Dedifferentiated amniotic fluid mesenchymal stem cell (primary cell): ENCODE data around the gene TTLL11.

Experiments
- DNase-seq: peaks from one replicate; pipeline ENCODE4 v3.0.0-alpha.2; 2016; ENCODE audit errors: extremely low spot score

Gene TTLL11

GRCh38 chr9:121785673-121786542 lies 307.2 kb downstream of the TTLL11 start:
- DNase-seq: no peak

- no peak for DNase-seq
Observed at GRCh38 chr9:121784731-121785411, 308.2 kb downstream of the TTLL11 start.

GRCh38 chr9:121783521-121784507 lies 309.3 kb downstream of the TTLL11 start:
- DNase-seq: no peak

- no peak for DNase-seq
Observed at GRCh38 chr9:121783111-121783510, 310.0 kb downstream of the TTLL11 start.

GRCh38 chr9:121782514-121783110 lies 310.5 kb downstream of the TTLL11 start:
- no peak for DNase-seq

DNA sequence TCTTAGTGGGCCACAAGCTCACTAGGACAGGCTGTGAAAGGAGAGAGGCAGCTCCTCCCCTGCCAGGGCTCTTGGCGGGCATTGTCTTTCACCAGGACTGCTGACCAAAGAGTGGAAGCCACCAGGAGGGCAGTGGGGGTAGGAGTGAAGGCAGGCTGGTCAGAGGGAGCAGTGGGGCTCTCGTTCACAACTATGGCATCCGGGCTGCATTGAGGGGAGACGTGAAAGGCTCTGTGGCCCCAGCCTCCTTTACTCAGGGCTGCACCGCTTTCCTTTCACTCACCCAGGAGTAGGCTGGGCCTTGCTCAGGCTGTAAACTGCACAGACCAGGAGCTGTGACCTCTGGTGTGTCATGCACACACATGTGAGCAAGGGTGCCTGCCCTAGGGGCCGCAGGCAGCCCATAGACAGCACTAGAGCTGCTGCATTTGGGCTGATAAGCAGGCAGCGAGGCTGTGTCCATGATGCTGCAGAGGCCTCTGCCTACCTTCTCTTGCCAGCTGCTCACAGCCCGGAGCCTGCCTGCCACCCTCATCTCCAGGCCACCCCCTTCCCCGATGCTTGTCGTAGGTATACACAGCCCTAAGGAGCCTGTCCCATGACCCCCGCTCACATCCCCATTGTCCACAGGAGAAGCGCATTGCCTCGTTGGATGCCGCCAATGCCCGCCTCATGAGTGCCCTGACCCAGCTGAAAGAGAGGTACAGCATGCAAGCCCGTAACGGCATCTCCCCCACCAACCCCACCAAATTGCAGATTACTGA lies 311.2 kb downstream of the TTLL11 start:
- no peak for DNase-seq

- no peak for DNase-seq
Observed at GRCh38 chr9:121781145-121781548, 312.0 kb downstream of the TTLL11 start.

- DNase-seq: no peak
Observed at GRCh38 chr9:121780177-121781040, 312.7 kb downstream of the TTLL11 start.

DNA sequence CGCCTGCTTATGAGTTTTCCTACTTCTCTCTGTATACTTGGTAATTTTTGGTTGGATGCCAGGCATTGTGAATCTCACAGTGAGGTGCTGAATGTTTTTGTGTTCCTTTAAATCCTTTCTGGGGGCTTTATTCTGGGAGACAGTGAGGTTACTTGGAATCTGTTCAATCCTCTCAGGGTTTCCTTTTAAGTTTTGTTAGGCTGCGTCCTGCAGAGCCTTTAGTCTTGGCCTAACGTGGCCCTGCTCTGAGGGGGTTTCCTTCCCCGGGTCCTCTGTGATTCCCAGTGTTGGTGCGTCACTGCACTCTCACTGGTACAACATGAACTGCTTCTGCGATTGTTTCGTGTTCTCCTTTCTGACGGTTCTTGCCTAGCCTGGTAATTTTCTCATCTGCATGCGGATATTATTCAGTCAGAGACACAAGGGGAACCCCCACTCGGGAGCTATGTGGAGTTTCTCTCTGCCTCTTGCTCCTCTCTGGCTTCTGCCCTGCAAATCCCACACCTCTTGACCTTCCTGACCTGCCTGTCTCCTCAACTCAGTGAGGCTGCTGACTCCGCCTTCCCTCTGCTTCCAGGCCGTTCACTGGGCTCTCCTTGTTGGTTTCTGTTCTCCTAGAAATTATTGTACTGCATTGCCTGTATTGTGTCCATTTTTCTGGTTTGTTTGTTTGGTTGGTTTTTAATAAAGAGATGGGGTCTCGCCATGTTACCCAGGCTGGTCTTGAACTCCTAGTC lies 313.6 kb downstream of the TTLL11 start:
- DNase-seq: no peak

GRCh38 chr9:121778252-121779225 lies 314.6 kb downstream of the TTLL11 start:
- DNase-seq: no peak

DNA sequence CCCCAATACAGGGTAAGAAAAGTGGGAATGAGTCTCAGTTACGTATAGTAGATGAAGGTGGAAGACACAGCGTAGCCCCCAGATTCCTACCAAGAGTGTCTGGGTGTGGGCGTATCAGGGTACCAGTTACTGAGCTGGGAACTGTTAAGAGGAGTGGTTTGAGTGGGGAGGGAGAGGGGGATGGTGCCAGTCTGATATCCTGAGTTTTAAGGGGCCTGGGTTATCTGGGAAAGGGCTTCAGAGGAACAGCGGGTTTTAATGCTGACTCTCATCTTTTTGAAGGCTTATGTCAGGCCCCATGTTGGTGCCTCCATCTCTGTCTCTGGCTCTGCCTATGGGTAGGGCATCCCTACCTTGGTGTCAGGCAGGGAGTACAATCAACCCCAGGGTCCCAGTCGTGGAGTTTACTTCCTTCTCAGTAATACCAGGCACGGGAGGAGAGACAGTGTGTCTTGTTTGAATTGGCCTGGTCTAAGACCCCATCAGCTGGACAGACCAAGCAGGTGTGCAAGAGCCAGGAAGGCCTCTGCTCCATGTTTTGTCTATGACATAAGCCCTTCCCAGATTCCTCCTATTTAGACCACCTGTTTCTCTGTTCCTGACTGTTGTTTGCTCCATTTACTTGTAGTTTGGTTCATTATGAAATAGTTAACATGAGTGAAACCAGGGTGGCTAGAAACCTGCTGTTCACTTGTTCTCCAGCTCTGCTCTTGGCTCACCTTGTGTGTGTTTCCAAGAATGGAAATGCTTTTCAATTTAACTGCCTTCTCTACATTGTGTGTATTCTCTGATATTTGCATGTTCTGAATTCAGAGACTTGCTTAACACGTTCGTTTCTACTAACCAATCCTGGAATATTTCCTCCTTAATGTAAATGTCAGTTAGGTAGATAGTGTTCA lies 316.1 kb downstream of the TTLL11 start:
- DNase-seq: no peak

- no peak for DNase-seq
Observed at GRCh38 chr9:121776001-121776738, 316.9 kb downstream of the TTLL11 start.

DNA sequence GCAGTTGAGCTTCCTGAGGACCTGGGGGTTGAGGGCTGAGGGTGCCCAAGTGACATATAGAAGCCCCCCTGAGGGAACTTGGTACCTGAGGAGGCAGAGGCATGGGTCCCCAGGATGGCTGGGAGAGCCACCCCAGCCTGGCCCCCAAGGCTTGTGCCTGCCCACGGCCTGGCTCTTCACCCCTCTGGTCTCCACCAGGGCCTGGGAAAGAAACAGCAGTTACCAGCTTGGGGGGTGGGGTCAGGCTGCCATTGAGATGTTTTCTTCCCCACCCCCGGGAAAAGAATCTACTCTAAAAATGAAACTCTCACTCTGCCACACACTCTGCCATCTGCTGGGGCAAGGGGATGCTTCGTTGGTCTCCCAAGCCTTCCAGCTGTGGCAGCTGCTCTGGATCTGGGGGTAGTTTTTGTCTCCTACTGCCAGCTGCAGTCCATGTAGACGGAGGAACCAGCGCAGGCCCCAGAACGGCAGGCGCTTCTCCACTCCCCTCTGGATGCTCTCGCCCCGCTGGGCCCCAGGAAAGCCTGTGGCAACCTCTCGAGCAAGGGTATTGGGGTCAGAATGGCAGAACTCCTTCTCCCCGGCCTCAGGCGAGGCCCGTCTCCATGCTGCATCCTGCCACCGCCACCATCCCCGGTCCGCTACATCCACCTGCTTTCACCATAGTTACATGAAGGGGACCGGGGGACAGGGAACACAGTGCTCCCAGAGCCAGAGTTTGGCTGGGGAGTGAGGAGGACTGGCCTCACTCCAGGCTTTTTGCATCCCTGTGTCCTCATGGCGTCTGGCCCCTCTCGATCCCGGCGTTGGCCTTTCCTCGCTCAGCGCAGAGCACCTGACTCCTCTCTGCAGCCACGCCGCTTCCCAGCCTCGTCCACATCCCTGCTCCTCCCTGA lies 318.1 kb downstream of the TTLL11 start:
- DNase-seq: no peak

- no peak for DNase-seq
Observed at GRCh38 chr9:121773954-121774714, 319.0 kb downstream of the TTLL11 start.
